GM12801 (cell line): Measurements from ENCODE around the gene RCAN1.

ENCODE experiments used
- CTCF ChIP-seq: IDR thresholded peaks from one replicate; pipeline ENCODE4 v1.5.1; 2011; ENCODE audit warnings: control low read depth; ENCODE audit not compliant: insufficient read length; ENCODE audit errors: extremely low read depth

Gene RCAN1

GRCh38 chr21:34647555-34647954 is 32.6 kb upstream of the RCAN1 start:
- TF ChIP-seq CTCF = no peak

GRCh38 chr21:34644825-34645224 is 29.9 kb upstream of the RCAN1 start:
- no peak for TF ChIP-seq CTCF

- no peak for TF ChIP-seq CTCF
Observed at GRCh38 chr21:34642211-34643075, 27.5 kb upstream of the RCAN1 start.

GRCh38 chr21:34640858-34641257 is 25.9 kb upstream of the RCAN1 start:
- no peak for TF ChIP-seq CTCF

- no peak for TF ChIP-seq CTCF
Observed at GRCh38 chr21:34639882-34640788, 25.2 kb upstream of the RCAN1 start.

GRCh38 chr21:34639250-34639649 is 24.3 kb upstream of the RCAN1 start:
- no peak for TF ChIP-seq CTCF

GRCh38 chr21:34636961-34637360 is 22.0 kb upstream of the RCAN1 start:
- TF ChIP-seq CTCF = no peak
